ENCODE results near the gene MMP15.
"Not testable (repeated sequence)": the region's sequence is repeated elsewhere in the genome, so short reads cannot be mapped to it uniquely, and the experiment has no call there.

MMP15 gene

GRCh38 chr16:58025351-58026138 is at the start of gene MMP15:
MMP15 (plus strand) TSS chr16:58025754; CDS start chr16:58026351, 597 bp downstream.
- peak; percentile 42 for DNase-seq

- DNase-seq: no peak
Observed at GRCh38 chr16:57976331-57976796, 49.2 kb upstream of the MMP15 start.

- no peak for DNase-seq
Observed at GRCh38 chr16:57977418-57978069, 48.0 kb upstream of the MMP15 start.

GRCh38 chr16:57978070-57978465 is 47.5 kb upstream of the MMP15 start:
- DNase-seq: not testable (repeated sequence)

- no peak for DNase-seq
Observed at GRCh38 chr16:57979006-57979585, 46.5 kb upstream of the MMP15 start.

GRCh38 chr16:57981636-57982035 is 43.9 kb upstream of the MMP15 start:
- no peak for DNase-seq

- no peak for DNase-seq
Observed at GRCh38 chr16:57982385-57982784, 43.2 kb upstream of the MMP15 start.

- peak; percentile 81 for DNase-seq
Observed at GRCh38 chr16:57984443-57985203, 40.9 kb upstream of the MMP15 start.

GRCh38 chr16:57985204-57986181 is 40.1 kb upstream of the MMP15 start:
- DNase-seq: no peak

- DNase-seq: no peak
Observed at GRCh38 chr16:57986196-57986595, 39.4 kb upstream of the MMP15 start.

GRCh38 chr16:57987441-57988177 is 37.9 kb upstream of the MMP15 start:
- DNase-seq: no peak

- DNase-seq: no peak
Observed at GRCh38 chr16:57988929-57989328, 36.6 kb upstream of the MMP15 start.

- DNase-seq: no peak
Observed at GRCh38 chr16:57991551-57992059, 33.9 kb upstream of the MMP15 start.

- no peak for DNase-seq
Observed at GRCh38 chr16:57992084-57992483, 33.5 kb upstream of the MMP15 start.

- DNase-seq: no peak
Observed at GRCh38 chr16:57993438-57993837, 32.1 kb upstream of the MMP15 start.

GRCh38 chr16:57993897-57994296 is 31.7 kb upstream of the MMP15 start:
- no peak for DNase-seq

- DNase-seq: no peak
Observed at GRCh38 chr16:57994361-57994760, 31.2 kb upstream of the MMP15 start.

- DNase-seq: no peak
Observed at GRCh38 chr16:57994778-57995177, 30.8 kb upstream of the MMP15 start.

- no peak for DNase-seq
Observed at GRCh38 chr16:57995721-57996405, 29.7 kb upstream of the MMP15 start.

Measured in fibroblast of skin of right quadriceps (primary cell).